GM12878 (cell line): ENCODE results near the gene PGLYRP2. TPM values are rescaled to one million over a fixed set of nuclear protein-coding genes. Genes with fewer than 3 reads are reported as not detected.

Experiments used
- ETV6 ChIP-seq, 2 experiments: fragments of 450-650 bp in 1 of 2; IDR thresholded peaks in 1 of 2; conservative IDR thresholded peaks in 1 of 2; 2 replicates each; pipeline ENCODE4 v1.6.1; 2014; ENCODE audit warnings: antibody characterized with exemption in 1 of 2, borderline replicate concordance in 1 of 2, low read depth in 1 of 2, mild to moderate bottlenecking in 1 of 2, moderate library complexity in 1 of 2
- GATAD2B ChIP-seq: fragments of 450-650 bp; conservative IDR thresholded peaks from 2 replicates; pipeline ENCODE4 v1.6.1; 2017; ENCODE audit warnings: low read depth, mild to moderate bottlenecking, moderate library complexity
- IKZF2 ChIP-seq, 2 experiments: fragments of 450-650 bp; IDR thresholded peaks; 2 replicates each; pipeline ENCODE4 v1.6.1; 2017; ENCODE audit warnings: mild to moderate bottlenecking in 2 of 2, moderate library complexity in 2 of 2
- NKRF ChIP-seq: fragments of 450-650 bp; conservative IDR thresholded peaks from 2 replicates; pipeline ENCODE4 v1.6.1; 2017; ENCODE audit warnings: mild to moderate bottlenecking, moderate library complexity
- PAX5 ChIP-seq: IDR thresholded peaks from 2 replicates; pipeline ENCODE4 v1.6.1; 2011; ENCODE audit warnings: low read depth, low read length, borderline replicate concordance
- REST ChIP-seq: IDR thresholded peaks from 2 replicates; pipeline ENCODE4 v1.6.1; 2012; ENCODE audit warnings: mild to moderate bottlenecking, low read depth, low read length
- SRF ChIP-seq, 2 experiments: IDR thresholded peaks; 2 replicates each; pipeline ENCODE4 v1.6.1; 2011; ENCODE audit warnings: low read depth in 2 of 2, low read length in 2 of 2, mild to moderate bottlenecking in 1 of 2, moderate library complexity in 1 of 2
- STAT3 ChIP-seq: IDR thresholded peaks from 2 replicates; pipeline ENCODE4 v1.6.1; 2011; ENCODE audit warnings: low read depth, low read length, improper control_type of control experiment
- SUPT20H ChIP-seq: IDR thresholded peaks from 2 replicates; pipeline ENCODE4 v1.6.1; 2011; ENCODE audit warnings: low read depth, mild to moderate bottlenecking, low read length, moderate library complexity, borderline replicate concordance; ENCODE audit not compliant: control insufficient read depth
- TCF3 ChIP-seq: IDR thresholded peaks from 2 replicates; pipeline ENCODE4 v1.6.1; 2012; ENCODE audit warnings: low read depth, mild to moderate bottlenecking, low read length, borderline replicate concordance; ENCODE audit not compliant: insufficient read depth
- ZNF217 ChIP-seq: fragments of 450-650 bp; IDR thresholded peaks from 2 replicates; pipeline ENCODE4 v1.6.1; 2017; ENCODE audit warnings: antibody characterized with exemption, mild to moderate bottlenecking
- ZNF384 ChIP-seq: IDR thresholded peaks from 2 replicates; pipeline ENCODE4 v1.6.1; 2012; ENCODE audit warnings: low read depth, mild to moderate bottlenecking, low read length, improper control_type of control experiment, borderline replicate concordance
- polyA plus RNA-seq, 11 experiments: library from polyadenylated mRNA; depleted of rRNA in 4 of 11; unstranded in 6 of 11; stranded (reverse) in 5 of 11; fragments of >200 nt; fragmentation: Nextera tagmentation in 4 of 11; fragmentation: Illumina TruSeq in 1 of 11; extraction: Ambion mirVana in 4 of 11; extraction: Trizol in 1 of 11; gene quantifications; 1 replicate in 1 of 11; 2 replicates in 10 of 11; pipeline versions ENCODE4 v1.2.1 to v1.2.3, GENCODE V29; 2011 to 2016; ENCODE audit warnings: inconsistent platforms in 2 of 11, missing spikeins in 2 of 11, low read depth in 1 of 11
- total RNA-seq, 4 experiments: library from RNA; depleted of rRNA in 3 of 4; stranded (reverse); fragments of >200 nt in 3 of 4; fragmentation: Illumina TruSeq in 1 of 4; extraction: Trizol in 1 of 4; gene quantifications; 2 replicates each; pipeline versions ENCODE4 v1.2.1 to v1.2.3, GENCODE V29; 2013 to 2021
- TF ChIP-seq, protein P1 (sequence below): IDR thresholded peaks from 2 replicates; pipeline ENCODE4 v1.6.1; 2011; ENCODE audit warnings: low read depth, mild to moderate bottlenecking, low read length, moderate library complexity, borderline replicate concordance; ENCODE audit errors: extremely low read depth
- TF ChIP-seq, protein P2 (sequence below): IDR thresholded peaks from 2 replicates; pipeline ENCODE4 v1.6.1; 2012; ENCODE audit warnings: low read depth, low read length, improper control_type of control experiment
- TF ChIP-seq, protein P3 (sequence below): fragments of 450-650 bp; formaldehyde crosslinking; IDR thresholded peaks from 2 replicates; pipeline ENCODE4 v1.5.0; 2022; ENCODE audit warnings: mild to moderate bottlenecking, missing genetic modification characterization

PGLYRP2 gene
- total and polyA plus RNA-seq, 10 of the 15 experiments (the other 5 are each of a cell fraction or from before 2014, with no cell fraction given) = 0.15 to 0.48 (median 0.26) TPM; not detected in 5

- TF ChIP-seq, protein P1, sequence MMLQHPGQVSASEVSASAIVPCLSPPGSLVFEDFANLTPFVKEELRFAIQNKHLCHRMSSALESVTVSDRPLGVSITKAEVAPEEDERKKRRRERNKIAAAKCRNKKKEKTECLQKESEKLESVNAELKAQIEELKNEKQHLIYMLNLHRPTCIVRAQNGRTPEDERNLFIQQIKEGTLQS = no peak
- no peak for TF ChIP-seq TCF3
- TF ChIP-seq GATAD2B = no peak
- TF ChIP-seq SRF (IDR thresholded peaks at IDR 0.05; ENCODE audit: low read depth in 2 of 2, low read length in 2 of 2) = peak in 1 of 2 experiments; percentile 83; a peak in 1 of 4 replicates
- TF ChIP-seq ZNF384 = no peak
- no peak for TF ChIP-seq ZNF217
- TF ChIP-seq, protein P2, sequence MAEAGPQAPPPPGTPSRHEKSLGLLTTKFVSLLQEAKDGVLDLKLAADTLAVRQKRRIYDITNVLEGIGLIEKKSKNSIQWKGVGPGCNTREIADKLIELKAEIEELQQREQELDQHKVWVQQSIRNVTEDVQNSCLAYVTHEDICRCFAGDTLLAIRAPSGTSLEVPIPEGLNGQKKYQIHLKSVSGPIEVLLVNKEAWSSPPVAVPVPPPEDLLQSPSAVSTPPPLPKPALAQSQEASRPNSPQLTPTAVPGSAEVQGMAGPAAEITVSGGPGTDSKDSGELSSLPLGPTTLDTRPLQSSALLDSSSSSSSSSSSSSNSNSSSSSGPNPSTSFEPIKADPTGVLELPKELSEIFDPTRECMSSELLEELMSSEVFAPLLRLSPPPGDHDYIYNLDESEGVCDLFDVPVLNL = no peak
- no peak for TF ChIP-seq PAX5
- 0 out of 2 replicates have a peak, but pooled peaks have one; percentile 41 for TF ChIP-seq NKRF
- TF ChIP-seq, protein P3, sequence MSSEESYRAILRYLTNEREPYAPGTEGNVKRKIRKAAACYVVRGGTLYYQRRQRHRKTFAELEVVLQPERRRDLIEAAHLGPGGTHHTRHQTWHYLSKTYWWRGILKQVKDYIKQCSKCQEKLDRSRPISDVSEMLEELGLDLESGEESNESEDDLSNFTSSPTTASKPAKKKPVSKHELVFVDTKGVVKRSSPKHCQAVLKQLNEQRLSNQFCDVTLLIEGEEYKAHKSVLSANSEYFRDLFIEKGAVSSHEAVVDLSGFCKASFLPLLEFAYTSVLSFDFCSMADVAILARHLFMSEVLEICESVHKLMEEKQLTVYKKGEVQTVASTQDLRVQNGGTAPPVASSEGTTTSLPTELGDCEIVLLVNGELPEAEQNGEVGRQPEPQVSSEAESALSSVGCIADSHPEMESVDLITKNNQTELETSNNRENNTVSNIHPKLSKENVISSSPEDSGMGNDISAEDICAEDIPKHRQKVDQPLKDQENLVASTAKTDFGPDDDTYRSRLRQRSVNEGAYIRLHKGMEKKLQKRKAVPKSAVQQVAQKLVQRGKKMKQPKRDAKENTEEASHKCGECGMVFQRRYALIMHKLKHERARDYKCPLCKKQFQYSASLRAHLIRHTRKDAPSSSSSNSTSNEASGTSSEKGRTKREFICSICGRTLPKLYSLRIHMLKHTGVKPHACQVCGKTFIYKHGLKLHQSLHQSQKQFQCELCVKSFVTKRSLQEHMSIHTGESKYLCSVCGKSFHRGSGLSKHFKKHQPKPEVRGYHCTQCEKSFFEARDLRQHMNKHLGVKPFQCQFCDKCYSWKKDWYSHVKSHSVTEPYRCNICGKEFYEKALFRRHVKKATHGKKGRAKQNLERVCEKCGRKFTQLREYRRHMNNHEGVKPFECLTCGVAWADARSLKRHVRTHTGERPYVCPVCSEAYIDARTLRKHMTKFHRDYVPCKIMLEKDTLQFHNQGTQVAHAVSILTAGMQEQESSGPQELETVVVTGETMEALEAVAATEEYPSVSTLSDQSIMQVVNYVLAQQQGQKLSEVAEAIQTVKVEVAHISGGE (CRISPR knock-in tag) = no peak
- TF ChIP-seq STAT3 = no peak
- TF ChIP-seq SUPT20H = no peak
- TF ChIP-seq ETV6 (conservative IDR thresholded peaks at IDR 0.05 in 1 of 2, IDR thresholded peaks at IDR 0.05 in 1 of 2; ENCODE audit: borderline replicate concordance in 1 of 2, low read depth in 1 of 2) = no peak
- no peak for TF ChIP-seq IKZF2 (IDR thresholded peaks at IDR 0.05)
- TF ChIP-seq REST = no peak
Measured at GRCh38 chr19:15449620-15450527, 29.4 kb downstream of the PGLYRP2 start, which contains the start of gene WIZ (continued).
